ENCODE measurements around the gene CAPN2.

GRCh38 chr1:223720971-223721591 is 8.7 kb downstream of the CAPN2 start:
- no peak for TF ChIP-seq EP300 (IDR thresholded peaks at IDR 0.05; ENCODE audit: borderline replicate concordance in 1 of 2, low read depth in 1 of 2, low read length in 1 of 2)
- TF ChIP-seq CTCF (IDR thresholded peaks at IDR 0.05), result no peak
- TF ChIP-seq RAD21 (IDR thresholded peaks at IDR 0.05; ENCODE audit: low read length), result no peak
- TF ChIP-seq RCOR1 (IDR thresholded peaks at IDR 0.05; ENCODE audit: low read length), result no peak
- TF ChIP-seq POLR2AphosphoS5 (IDR thresholded peaks at IDR 0.05; ENCODE audit: low read depth, low read length), result no peak
- no peak for TF ChIP-seq MXI1 (IDR thresholded peaks at IDR 0.05; ENCODE audit: low read depth, low read length)
- TF ChIP-seq TAF1 (IDR thresholded peaks at IDR 0.05; ENCODE audit: borderline replicate concordance, low read depth, low read length), result no peak
- TF ChIP-seq NRF1 (IDR thresholded peaks at IDR 0.05; ENCODE audit: low read depth, low read length), result no peak
- TF ChIP-seq JUND (IDR thresholded peaks at IDR 0.05), result no peak
- TF ChIP-seq SIN3A (IDR thresholded peaks at IDR 0.05; ENCODE audit: borderline replicate concordance, low read depth, low read length), result no peak
- no peak for TF ChIP-seq REST (IDR thresholded peaks at IDR 0.05; ENCODE audit: low read depth, low read length)
